Common myeloid progenitor, CD34-positive (primary cell): Measurements from ENCODE around the gene NCS1.

Experiments
- CTCF ChIA-PET: fragments of 350-600 bp; sonication (Branson Sonifier 250); formaldehyde crosslinking; loops from one replicate; lab custom pipeline; 2021; ENCODE audit warnings: antibody characterized with exemption; lab: Charles Lee
- POLR2A ChIA-PET: fragments of 350-600 bp; sonication (Branson Sonifier 250); formaldehyde crosslinking; loops from one replicate; lab custom pipeline; 2021; ENCODE audit warnings: antibody characterized with exemption; lab: Charles Lee
- DNase-seq, 3 donors: peaks; one replicate each; pipeline versions ENCODE4 v3.0.0 to v3.0.0-alpha.2; 2013
- H3K27ac ChIP-seq, 2 experiments: 1 replicate in 1 of 2; 2 replicates in 1 of 2; pipeline ENCODE4 v1.7.0; 2013; ENCODE audit warnings: inconsistent platforms in 2 of 2, low read length in 2 of 2, mild to moderate bottlenecking in 2 of 2, low read depth in 1 of 2, moderate library complexity in 1 of 2; ENCODE audit not compliant: severe bottlenecking in 2 of 2, insufficient read depth in 1 of 2, poor library complexity in 1 of 2
- H3K27me3 ChIP-seq, 5 experiments: replicated peaks in 2 of 5; 1 replicate in 3 of 5; 2 replicates in 2 of 5; pipeline versions ENCODE4 v1.6.1 to v1.7.0; 2013; ENCODE audit warnings: low read length in 4 of 5, mild to moderate bottlenecking in 2 of 5, moderate library complexity in 2 of 5, inconsistent platforms in 1 of 5; ENCODE audit not compliant: insufficient read depth in 5 of 5, control insufficient read depth in 4 of 5
- H3K36me3 ChIP-seq, 4 experiments: 1 replicate in 2 of 4; 2 replicates in 2 of 4; pipeline versions ENCODE4 v1.6.1 to v1.7.0; 2013; ENCODE audit warnings: low read length in 3 of 4, control low read depth in 1 of 4, mild to moderate bottlenecking in 1 of 4; ENCODE audit not compliant: control insufficient read depth in 4 of 4, insufficient read depth in 4 of 4
- H3K4me1 ChIP-seq, 4 experiments: 1 replicate in 3 of 4; 2 replicates in 1 of 4; pipeline versions ENCODE4 v1.6.1 to v1.7.1; 2013; ENCODE audit warnings: low read length in 3 of 4, mild to moderate bottlenecking in 3 of 4, control low read depth in 1 of 4, inconsistent platforms in 1 of 4, moderate library complexity in 1 of 4; ENCODE audit not compliant: control insufficient read depth in 4 of 4, insufficient read depth in 4 of 4; ENCODE audit errors: control extremely low read depth in 1 of 4
- H3K4me3 ChIP-seq, 7 experiments: 1 replicate in 4 of 7; 2 replicates in 3 of 7; pipeline versions ENCODE4 v1.5.1 to v1.7.0; 2013; ENCODE audit warnings: mild to moderate bottlenecking in 7 of 7, low read length in 6 of 7, moderate library complexity in 6 of 7, inconsistent platforms in 2 of 7, low read depth in 2 of 7, control low read depth in 1 of 7; ENCODE audit not compliant: insufficient read depth in 4 of 7, control insufficient read depth in 1 of 7; ENCODE audit errors: extremely low read depth in 1 of 7
- H3K9me3 ChIP-seq, 5 experiments: 1 replicate in 4 of 5; 2 replicates in 1 of 5; pipeline versions ENCODE4 v1.6.1 to v1.7.1; 2013; ENCODE audit warnings: low read length in 4 of 5, mild to moderate bottlenecking in 2 of 5, inconsistent platforms in 1 of 5, low read depth in 1 of 5, moderate library complexity in 1 of 5; ENCODE audit not compliant: control insufficient read depth in 4 of 5, insufficient read depth in 2 of 5; ENCODE audit errors: control extremely low read depth in 1 of 5
- WGBS: methylation state at CpG from one replicate; pipeline ENCODE4 v1.1.5; 2013; ENCODE audit not compliant: insufficient coverage; 5-methylcytosine and 5-hydroxymethylcytosine counted together

Gene NCS1

DNA sequence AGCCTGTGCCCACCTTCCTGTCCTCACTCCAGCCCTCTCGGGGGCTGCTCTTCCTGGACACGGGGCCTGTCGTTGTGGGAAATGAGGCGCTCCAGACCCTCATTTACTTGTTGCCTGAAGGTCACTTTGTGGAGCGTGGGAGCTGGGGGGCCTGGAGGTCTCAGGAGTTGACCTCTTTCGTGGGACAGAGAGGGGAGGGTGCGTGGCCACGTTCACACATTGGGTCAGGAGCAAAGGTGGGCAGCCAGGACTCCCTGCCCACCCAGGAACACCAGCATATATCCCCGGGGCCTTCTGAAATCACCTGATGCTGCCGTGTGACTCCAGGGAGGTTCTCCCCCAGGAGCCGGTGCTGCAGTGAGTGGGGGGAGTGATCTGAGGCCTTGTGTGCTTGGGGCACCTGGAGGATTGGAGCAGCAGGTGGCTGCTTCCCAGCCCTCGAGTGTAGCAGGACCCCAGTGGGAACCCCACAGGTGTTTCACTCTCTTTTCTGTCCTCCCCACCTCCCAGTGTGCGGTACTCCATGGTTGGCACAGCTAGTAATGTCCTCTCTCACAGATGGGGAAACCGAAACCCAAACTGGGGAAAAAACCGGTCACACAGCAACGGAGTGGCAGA, 20.3 kb downstream of the NCS1 start:
- CTCF ChIA-PET: no interaction called here
- no peak for DNase-seq

DNA sequence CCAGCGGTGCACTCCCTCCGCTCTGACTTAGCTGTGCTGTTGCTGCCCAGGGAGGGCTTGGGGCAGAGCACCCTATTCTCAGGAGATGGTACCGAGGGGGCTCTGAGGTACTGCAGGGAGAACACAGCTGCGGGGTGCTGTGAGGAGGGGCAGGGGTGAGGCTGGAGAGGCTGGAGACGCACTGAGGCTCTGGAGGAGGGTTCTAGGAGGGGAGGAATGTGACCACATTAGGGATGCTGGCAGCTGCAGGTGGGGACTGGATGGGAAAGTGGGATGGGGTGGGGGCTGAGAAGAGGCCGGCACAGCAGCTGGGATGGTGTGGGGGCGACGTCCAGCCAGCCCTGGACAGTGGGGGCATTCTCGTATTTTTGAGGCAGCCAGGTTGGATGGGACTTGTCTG, 20.9 kb downstream of the NCS1 start:
- Histone ChIP-seq H3K4me1 (peaks cover 0 to 9% (median 0%) of the 10 kb centered on the region in 4 experiments), H3K4me3 (no peak overlapping the region), H3K36me3 (no peaks in the 10 kb centered on the region), H3K27me3 (peaks cover 0 to 3% (median 0%) of the 10 kb centered on the region in 5 experiments), H3K27ac (no peak overlapping the region), H3K9me3 (no peaks in the 10 kb centered on the region)
- DNase-seq: no peak
- ChIA-PET CTCF (interaction anchor here (0.7 to 1.0 kb wide), 2 partner anchors 36 to 44 kb away, joined by 3 to 4 read pairs; no protein-coding TSS in a partner anchor), POLR2A (no interaction called here)
- 93% methylated on average over 9 of the region's 9 CpGs for WGBS

More for the DNA sequence above, 20.3 kb downstream of the NCS1 start:
- no peaks in the 10 kb centered on the region for H3K36me3 ChIP-seq
- H3K4me1 ChIP-seq: peaks cover 0 to 9% (median 0%) of the 10 kb centered on the region in 4 experiments
- POLR2A ChIA-PET: no interaction called here
- no peak overlapping the region for H3K4me3 ChIP-seq
- 92% methylated on average over 11 of the region's 16 CpGs for WGBS
- H3K9me3 ChIP-seq: no peaks in the 10 kb centered on the region
- H3K27me3 ChIP-seq: peaks cover 0 to 3% (median 0%) of the 10 kb centered on the region in 5 experiments
- H3K27ac ChIP-seq: no peak overlapping the region

GRCh38 chr9:130193531-130194377, 21.6 kb downstream of the NCS1 start:
- 84% methylated on average over 25 of the region's 27 CpGs for WGBS
- H3K27me3 ChIP-seq: peaks cover 0 to 3% (median 0%) of the 10 kb centered on the region in 5 experiments
- peaks cover 0 to 9% (median 0%) of the 10 kb centered on the region in 4 experiments for H3K4me1 ChIP-seq
- H3K9me3 ChIP-seq: no peaks in the 10 kb centered on the region
- CTCF ChIA-PET: interaction anchor here (0.7 to 1.0 kb wide), 2 partner anchors 37 to 44 kb away, joined by 3 to 4 read pairs; no protein-coding TSS in a partner anchor
- H3K4me3 ChIP-seq: no peak overlapping the region
- peak in 1 of 3 donors; percentile 55 for DNase-seq
- POLR2A ChIA-PET: interaction anchor here (0.6 kb wide), 2 partner anchors 23 to 57 kb away, joined by 3 read pairs; no protein-coding TSS in a partner anchor
- no peaks in the 10 kb centered on the region for H3K36me3 ChIP-seq
- no peak overlapping the region for H3K27ac ChIP-seq

- 68% methylated on average over 4 of the region's 8 CpGs for WGBS
Measured at GRCh38 chr9:130194378-130194932, 22.3 kb downstream of the NCS1 start.

DNA sequence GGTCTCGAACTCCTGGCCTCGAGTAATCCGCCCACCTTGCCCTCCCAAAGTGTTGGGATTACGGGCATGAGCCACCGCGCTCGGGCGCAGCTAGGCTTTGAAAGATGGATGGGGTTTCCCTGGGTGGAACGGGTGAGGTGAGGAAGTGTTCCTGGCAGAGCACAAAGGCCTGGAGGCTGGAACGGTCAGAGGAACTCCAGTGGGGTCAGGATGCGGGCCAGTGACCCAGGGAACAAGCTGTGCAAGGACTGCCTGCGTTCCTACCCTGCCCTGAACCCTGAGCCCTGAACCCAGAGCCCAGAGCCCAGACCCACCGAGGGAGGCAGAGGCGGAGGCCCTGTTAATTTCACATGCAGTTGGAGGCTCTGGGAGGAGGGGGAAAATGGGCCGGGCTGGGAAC, 23.4 kb downstream of the NCS1 start:
- Histone ChIP-seq H3K4me3 (no peak overlapping the region), H3K27me3 (peaks cover 0 to 6% (median 0%) of the 10 kb centered on the region in 5 experiments), H3K4me1 (peaks cover 0 to 9% (median 0%) of the 10 kb centered on the region in 4 experiments), H3K9me3 (no peaks in the 10 kb centered on the region), H3K36me3 (no peaks in the 10 kb centered on the region), H3K27ac (no peak overlapping the region)
- WGBS: 98% methylated on average over 12 of the region's 15 CpGs
- POLR2A ChIA-PET: no interaction called here
- CTCF ChIA-PET: no interaction called here
- no peak for DNase-seq

More at GRCh38 chr9:130194378-130194932, 22.3 kb downstream of the NCS1 start:
- ChIA-PET POLR2A (interaction anchor here (0.6 kb wide), 2 partner anchors 24 to 56 kb away, joined by 3 read pairs; no protein-coding TSS in a partner anchor), CTCF (no interaction called here)
- no peak overlapping the region for H3K27ac ChIP-seq
- no peak overlapping the region for H3K4me3 ChIP-seq
- DNase-seq: no peak
- peaks cover 0 to 5% (median 0%) of the 10 kb centered on the region in 5 experiments for H3K27me3 ChIP-seq
- peaks cover 0 to 9% (median 0%) of the 10 kb centered on the region in 4 experiments for H3K4me1 ChIP-seq
- H3K9me3 ChIP-seq: no peaks in the 10 kb centered on the region
- no peaks in the 10 kb centered on the region for H3K36me3 ChIP-seq

DNA sequence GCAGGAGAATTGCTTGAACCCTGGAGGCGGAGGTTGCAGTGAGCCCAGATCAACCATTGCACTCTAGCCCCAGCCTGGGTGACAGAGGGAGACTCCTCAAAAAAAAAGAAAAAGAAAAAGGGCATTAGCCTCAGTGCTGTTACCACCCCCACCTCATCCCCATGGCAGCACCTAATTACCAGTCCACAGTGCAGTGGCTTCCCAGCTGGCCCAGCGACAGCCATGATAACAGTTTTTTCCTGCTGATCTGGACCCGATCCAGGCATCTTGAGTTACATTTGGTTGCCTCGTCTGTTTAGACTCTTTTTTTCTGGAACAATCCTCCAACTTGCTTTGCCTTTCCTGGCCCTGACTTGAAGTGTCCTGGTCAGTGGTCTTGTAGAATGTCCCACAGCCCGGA, 24.4 kb downstream of the NCS1 start:
- no peak for DNase-seq
- CTCF ChIA-PET: no interaction called here
- Histone ChIP-seq H3K36me3 (no peaks in the 10 kb centered on the region), H3K27ac (no peak overlapping the region), H3K4me1 (peaks cover 0 to 9% (median 0%) of the 10 kb centered on the region in 4 experiments), H3K27me3 (peaks cover 0 to 6% (median 0%) of the 10 kb centered on the region in 5 experiments), H3K9me3 (no peaks in the 10 kb centered on the region), H3K4me3 (no peak overlapping the region)
- POLR2A ChIA-PET: interaction anchor here (0.6 to 0.7 kb wide), 2 partner anchors 16 to 110 kb away, joined by 3 to 15 read pairs; no protein-coding TSS in a partner anchor
- WGBS: 58% methylated on average over 3 of the region's 5 CpGs
